OCI-LY7 (cell line): ENCODE measurements around the gene ELN. TPM values are rescaled to one million over a fixed set of nuclear protein-coding genes. Genes with fewer than 3 reads are reported as not detected.

Source experiments
- BruUV-seq: library from RNA; stranded (reverse); fragments of 400-500 nt; replicated peaks from 2 replicates; lab custom pipeline; 2021; lab: Mats Ljungman, UMichigan
- CTCF ChIA-PET: fragments of 300-600 bp; sonication (Branson Sonifier 250); formaldehyde crosslinking; loops from one replicate; lab custom pipeline; 2022; ENCODE audit warnings: antibody characterized with exemption; ENCODE audit not compliant: unreplicated experiment; lab: Charles Lee
- POLR2A ChIA-PET: fragments of 300-600 bp; sonication (Branson Sonifier 250); formaldehyde crosslinking; loops from one replicate; lab custom pipeline; 2022; ENCODE audit warnings: antibody characterized with exemption; lab: Charles Lee
- DNase-seq: peaks from one replicate; pipeline ENCODE4 v3.0.0-alpha.2; 2015; ENCODE audit warnings: low spot score
- H2AFZ ChIP-seq: fragments of 200-600 bp; sonication (generic), shearing (Covaris generic); 2 replicates; pipeline ENCODE4 v1.6.1; 2014; ENCODE audit warnings: mild to moderate bottlenecking, antibody characterized with exemption, low read length, moderate library complexity
- H3K27ac ChIP-seq: fragments of 200-600 bp; sonication (generic); 2 replicates; pipeline ENCODE4 v1.5.1; 2014; ENCODE audit warnings: mixed run types, low read depth, mild to moderate bottlenecking, moderate library complexity, low read length, inconsistent platforms; ENCODE audit not compliant: poor library complexity, severe bottlenecking
- H3K36me3 ChIP-seq: fragments of 200-600 bp; sonication (generic); 2 replicates; pipeline ENCODE4 v1.6.1; 2014; ENCODE audit warnings: mild to moderate bottlenecking, antibody characterized with exemption, low read length, moderate library complexity, mixed read lengths; ENCODE audit not compliant: insufficient read depth
- H3K4me1 ChIP-seq: fragments of 200-600 bp; sonication (generic); 2 replicates; pipeline ENCODE4 v1.5.1; 2014; ENCODE audit warnings: mild to moderate bottlenecking, low read length; ENCODE audit not compliant: insufficient read depth, poor library complexity, severe bottlenecking
- H3K4me2 ChIP-seq: fragments of 200-600 bp; sonication (generic); 2 replicates; pipeline ENCODE4 v1.6.1; 2014; ENCODE audit warnings: mild to moderate bottlenecking, low read length
- H3K4me3 ChIP-seq: fragments of 200-600 bp; sonication (generic); 2 replicates; pipeline ENCODE4 v1.5.1; 2014; ENCODE audit warnings: mild to moderate bottlenecking, low read depth, low read length; ENCODE audit not compliant: poor library complexity, severe bottlenecking
- H3K79me2 ChIP-seq: fragments of 200-600 bp; sonication (generic); 2 replicates; pipeline ENCODE4 v1.6.1; 2016; ENCODE audit warnings: low read depth, mild to moderate bottlenecking, low read length, moderate library complexity, mixed read lengths; ENCODE audit not compliant: insufficient read depth
- H3K9me2 ChIP-seq: fragments of 200-600 bp; sonication (generic); 2 replicates; pipeline ENCODE4 v1.6.1; 2016; ENCODE audit warnings: mild to moderate bottlenecking, low read length, mixed read lengths; ENCODE audit not compliant: insufficient read depth
- H3K9me3 ChIP-seq: fragments of 200-600 bp; sonication (generic); 2 replicates; pipeline ENCODE4 v1.6.1; 2014; ENCODE audit warnings: mild to moderate bottlenecking, mixed run types, low read length, mixed read lengths
- H4K20me1 ChIP-seq: fragments of 200-600 bp; sonication (generic); 2 replicates; pipeline ENCODE4 v1.6.1; 2014; ENCODE audit warnings: mild to moderate bottlenecking, antibody characterized with exemption, low read length, moderate library complexity, mixed read lengths; ENCODE audit not compliant: insufficient read depth
- CTCF ChIP-seq: fragments of 200-600 bp; sonication (generic); conservative IDR thresholded peaks from 2 replicates; pipeline ENCODE4 v1.5.1; 2014; ENCODE audit warnings: mild to moderate bottlenecking, antibody characterized with exemption, low read length, moderate library complexity, mixed read lengths
- EZH2phosphoT487 ChIP-seq: fragments of 200-600 bp; sonication (generic); IDR thresholded peaks from 2 replicates; pipeline ENCODE4 v1.6.1; 2018; ENCODE audit warnings: low read depth, borderline replicate concordance, mild to moderate bottlenecking, mixed run types, antibody characterized with exemption, low read length, moderate library complexity, mixed read lengths
- intact Hi-C: fragments of 100-400 bp; cut with micrococcal nuclease; formaldehyde crosslinking; loops from one replicate; pipeline ENCODE4 v1.10.0; 2022; ENCODE audit not compliant: unreplicated experiment
- total RNA-seq, 2 experiments: library from RNA; depleted of rRNA in 1 of 2; stranded (reverse); fragments of >200 nt in 1 of 2; shearing (Covaris generic) in 1 of 2; gene quantifications; 2 replicates each; pipeline ENCODE4 v1.2.3, GENCODE V29; 2014 to 2022

ELN gene
- total RNA-seq, 2 experiments from 2014 or later, result not detected

- POLR2A ChIA-PET, result no interaction called here
- no TSS peak for BruUV-seq
Measured at GRCh38 chr7:74032191-74032490, 4.2 kb downstream of the ELN start.

GRCh38 chr7:74032624-74033371, 4.8 kb downstream of the ELN start:
- no peaks in the 10 kb centered on the region for H3K4me1 ChIP-seq
- no peaks in the 10 kb centered on the region for H3K36me3 ChIP-seq
- intact Hi-C loops, result no loop called here
- CTCF ChIA-PET, result no interaction called here
- no peaks in the 10 kb centered on the region for H3K79me2 ChIP-seq
- no peak for TF ChIP-seq EZH2phosphoT487
- no peak for TF ChIP-seq CTCF
- no peak overlapping the region for H3K27ac ChIP-seq
- no peak overlapping the region for H3K4me3 ChIP-seq
- H2AFZ ChIP-seq, result no peak overlapping the region
- no peaks in the 10 kb centered on the region for H4K20me1 ChIP-seq
- H3K9me3 ChIP-seq, result no peaks in the 10 kb centered on the region
- no peak for DNase-seq
- H3K9me2 ChIP-seq, result no peaks in the 10 kb centered on the region
- BruUV-seq, result no TSS peak
- POLR2A ChIA-PET, result no interaction called here
- no peak overlapping the region for H3K4me2 ChIP-seq

More at GRCh38 chr7:74032191-74032490, 4.2 kb downstream of the ELN start:
- Histone ChIP-seq H3K9me3 (no peaks in the 10 kb centered on the region), H4K20me1 (no peaks in the 10 kb centered on the region), H3K4me2 (no peak overlapping the region), H3K27ac (no peak overlapping the region), H3K4me3 (no peak overlapping the region), H3K4me1 (no peaks in the 10 kb centered on the region), H3K9me2 (no peaks in the 10 kb centered on the region), H3K36me3 (no peaks in the 10 kb centered on the region), H3K79me2 (no peaks in the 10 kb centered on the region), H2AFZ (no peak overlapping the region)
- TF ChIP-seq EZH2phosphoT487, result no peak
- no peak for TF ChIP-seq CTCF
- intact Hi-C loops, result no loop called here
- CTCF ChIA-PET, result no interaction called here
- DNase-seq, result no peak
